Spleen (tissue), 7 donors: ENCODE results near the gene ANKRD66.

Source experiments
- CTCF ChIP-seq, 11 experiments: fragments of 200-600 bp in 7 of 11; fragments of 450-650 bp in 4 of 11; sonication (generic) in 4 of 11; IDR thresholded peaks in 8 of 11; conservative IDR thresholded peaks in 3 of 11; 1 replicate in 7 of 11; 2 replicates in 4 of 11; pipeline versions ENCODE4 v1.4.0 to v1.8.0; 2016 to 2021; ENCODE audit warnings: antibody characterized with exemption in 11 of 11, inconsistent platforms in 4 of 11, mild to moderate bottlenecking in 1 of 11
- POLR2A ChIP-seq, 3 donors: fragments of 450-650 bp; IDR thresholded peaks; one replicate each; pipeline ENCODE4 v1.5.1; 2017; ENCODE audit warnings: antibody characterized with exemption in 3 of 3, mild to moderate bottlenecking in 1 of 3
- POLR2AphosphoS5 ChIP-seq, 3 donors: sonication (generic); formaldehyde crosslinking; IDR thresholded peaks; one replicate each; pipeline ENCODE4 v1.5.1; 2017; ENCODE audit warnings: antibody characterized with exemption in 3 of 3
- donor health status: DM: no; HTN: no; CAD: no; lungs with moderate emphysema.
- donor health status: DM: no; HTN: no; CAD: no.
- donor health status: DM: no; HTN: no; CAD: no.

- TF ChIP-seq CTCF (IDR thresholded peaks at IDR 0.05 in 8 of 11, conservative IDR thresholded peaks at IDR 0.05 in 3 of 11) (no peak), POLR2A (IDR thresholded peaks at IDR 0.05) (no peak), POLR2AphosphoS5 (IDR thresholded peaks at IDR 0.05) (no peak)
These were observed 9.8 kb upstream of the ANKRD66 start for GRCh38 chr6:46736906-46737305.
